Subcutaneous abdominal adipose tissue (tissue), 5 donors: ENCODE results near the gene ACTR2.
"Not testable (repeated sequence)": the region's sequence is repeated elsewhere in the genome, so short reads cannot be mapped to it uniquely, and the experiment has no call there.

Experiments used
- H3K27ac ChIP-seq: one replicate; pipeline ENCODE4 v1.7.0; 2013; ENCODE audit warnings: low read depth, mild to moderate bottlenecking, inconsistent platforms, low read length, moderate library complexity
- H3K27me3 ChIP-seq, 5 donors: one replicate each; pipeline ENCODE4 v1.7.0; 2013; ENCODE audit warnings: low read length in 5 of 5, inconsistent platforms in 1 of 5; ENCODE audit not compliant: control insufficient read depth in 5 of 5, insufficient read depth in 4 of 5
- H3K36me3 ChIP-seq, 5 donors: one replicate each; pipeline ENCODE4 v1.7.0; 2013; ENCODE audit warnings: low read length in 5 of 5; ENCODE audit not compliant: control insufficient read depth in 5 of 5, insufficient read depth in 5 of 5
- H3K4me1 ChIP-seq, 5 donors: one replicate each; pipeline ENCODE4 v1.7.0; 2013; ENCODE audit warnings: low read length in 5 of 5, mild to moderate bottlenecking in 3 of 5, moderate library complexity in 1 of 5; ENCODE audit not compliant: control insufficient read depth in 5 of 5, insufficient read depth in 5 of 5
- H3K4me3 ChIP-seq, 5 donors: one replicate each; pipeline ENCODE4 v1.7.0; 2013; ENCODE audit warnings: low read length in 5 of 5, low read depth in 1 of 5
- H3K9ac ChIP-seq, 5 donors: one replicate each; pipeline ENCODE4 v1.7.0; 2013; ENCODE audit warnings: low read length in 5 of 5, mild to moderate bottlenecking in 4 of 5, moderate library complexity in 3 of 5
- H3K9me3 ChIP-seq, 5 donors: one replicate each; pipeline ENCODE4 v1.7.0; 2013; ENCODE audit warnings: low read length in 5 of 5; ENCODE audit not compliant: control insufficient read depth in 5 of 5
- donor health status: healthy.
- donor health status: healthy.
- donor health status: healthy.
- donor health status: healthy.
- donor health status: healthy.

ACTR2 gene

GRCh38 chr2:65227020-65227455 lies 593 bp upstream of the ACTR2 start:
- H3K27ac ChIP-seq = peak overlapping the region; percentile 93
- H3K9me3 ChIP-seq = no peaks in the 10 kb centered on the region
- H3K27me3 ChIP-seq = no peaks in the 10 kb centered on the region
- H3K4me3 ChIP-seq = peak overlapping the region; percentile 91 to 99 (median 96)
- H3K4me1 ChIP-seq = peaks cover 1 to 27% (median 26%) of the 10 kb centered on the region in 5 donors
- no peaks in the 10 kb centered on the region for H3K36me3 ChIP-seq
- peak overlapping the region; percentile 77 to 97 (median 95) for H3K9ac ChIP-seq

DNA sequence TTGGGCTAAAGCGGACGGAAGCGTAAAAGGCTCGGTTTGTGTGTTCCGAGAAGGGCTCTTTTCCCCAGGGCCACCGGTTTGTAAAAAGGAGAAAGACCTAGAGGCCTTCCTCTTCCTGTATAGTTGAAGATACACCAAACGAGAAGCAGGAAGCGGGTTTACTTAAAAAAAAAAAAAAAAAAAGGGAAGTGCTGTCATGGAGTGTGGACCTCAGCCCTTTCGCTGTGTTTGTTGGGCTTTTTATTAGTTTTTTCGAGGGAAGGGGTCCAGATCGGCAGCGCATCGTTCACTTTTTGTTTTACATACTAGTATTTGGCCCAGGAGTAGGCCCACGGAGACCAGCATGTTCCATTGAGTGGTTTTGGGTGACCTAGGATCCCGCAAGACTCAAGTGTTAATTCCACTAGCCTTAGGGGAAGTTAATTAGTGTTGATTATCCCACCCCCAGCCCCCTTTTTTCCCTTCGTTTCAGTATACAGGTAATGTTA lies 676 bp downstream of the ACTR2 start:
- Histone ChIP-seq H3K27me3 (no peaks in the 10 kb centered on the region), H3K4me1 (peaks cover 1 to 33% (median 29%) of the 10 kb centered on the region in 5 donors), H3K9ac (peak overlapping the region; percentile 87 to 97 (median 95)), H3K9me3 (no peaks in the 10 kb centered on the region), H3K27ac (peak overlapping the region; percentile 93), H3K4me3 (peak overlapping the region; percentile 91 to 99 (median 96)), H3K36me3 (no peaks in the 10 kb centered on the region)

GRCh38 chr2:65231121-65231520 lies 3.5 kb downstream of the ACTR2 start:
- Histone ChIP-seq H3K36me3 (no peaks in the 10 kb centered on the region), H3K27me3 (no peaks in the 10 kb centered on the region), H3K27ac (no peak overlapping the region), H3K4me3 (no peak overlapping the region), H3K9ac (no peak overlapping the region), H3K4me1 (peaks cover 1 to 39% (median 36%) of the 10 kb centered on the region in 5 donors), H3K9me3 (no peaks in the 10 kb centered on the region)

GRCh38 chr2:65231892-65232477 lies 4.4 kb downstream of the ACTR2 start:
- Histone ChIP-seq H3K4me1 (peaks cover 1 to 33% (median 29%) of the 10 kb centered on the region in 5 donors), H3K36me3 (no peaks in the 10 kb centered on the region), H3K9ac (peak overlapping the region in 1 of 5 donors; percentile 1), H3K27ac (peak overlapping the region; percentile 43), H3K9me3 (no peaks in the 10 kb centered on the region), H3K4me3 (no peak overlapping the region), H3K27me3 (no peaks in the 10 kb centered on the region)

GRCh38 chr2:65232636-65233035 lies 5.0 kb downstream of the ACTR2 start:
- Histone ChIP-seq H3K27me3 (no peaks in the 10 kb centered on the region), H3K27ac (peak overlapping the region; percentile 43), H3K9me3 (no peaks in the 10 kb centered on the region), H3K9ac (no peak overlapping the region), H3K4me1 (peaks cover 1 to 30% (median 27%) of the 10 kb centered on the region in 5 donors), H3K4me3 (no peak overlapping the region), H3K36me3 (no peaks in the 10 kb centered on the region)

DNA sequence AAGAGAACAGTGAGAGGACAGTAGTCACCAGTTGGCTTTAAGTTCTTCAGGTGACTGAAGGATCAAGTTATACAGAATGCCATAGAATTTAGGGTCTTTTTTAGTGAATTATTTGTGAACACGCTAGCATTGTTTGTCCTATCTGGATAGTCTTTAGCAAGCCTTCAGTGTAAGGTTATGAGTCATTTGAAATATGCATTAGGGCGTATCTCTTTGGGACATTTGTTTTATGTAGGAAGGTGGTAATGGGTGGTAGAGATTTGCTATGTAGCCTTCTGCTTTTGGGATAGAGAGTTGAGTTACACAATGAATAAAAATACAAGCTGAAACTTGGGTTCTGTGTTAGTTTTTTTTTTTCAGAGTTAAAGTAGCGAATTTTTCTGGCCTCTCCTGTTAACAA lies 13.0 kb downstream of the ACTR2 start:
- Histone ChIP-seq H3K9me3 (no peaks in the 10 kb centered on the region), H3K27ac (no peak overlapping the region), H3K27me3 (no peaks in the 10 kb centered on the region), H3K4me1 (no peaks in the 10 kb centered on the region), H3K4me3 (no peak overlapping the region), H3K36me3 (peaks cover 16 to 27% (median 24%) of the 10 kb centered on the region in 5 donors), H3K9ac (no peak overlapping the region)

- not testable (repeated sequence) for H3K27ac ChIP-seq, H3K9me3 ChIP-seq, H3K9ac ChIP-seq, H3K27me3 ChIP-seq, H3K4me3 ChIP-seq, H3K4me1 ChIP-seq
- peaks cover 22 to 36% (median 25%) of the 10 kb centered on the region in 5 donors for H3K36me3 ChIP-seq
Measured at GRCh38 chr2:65244452-65244851, 16.8 kb downstream of the ACTR2 start.

DNA sequence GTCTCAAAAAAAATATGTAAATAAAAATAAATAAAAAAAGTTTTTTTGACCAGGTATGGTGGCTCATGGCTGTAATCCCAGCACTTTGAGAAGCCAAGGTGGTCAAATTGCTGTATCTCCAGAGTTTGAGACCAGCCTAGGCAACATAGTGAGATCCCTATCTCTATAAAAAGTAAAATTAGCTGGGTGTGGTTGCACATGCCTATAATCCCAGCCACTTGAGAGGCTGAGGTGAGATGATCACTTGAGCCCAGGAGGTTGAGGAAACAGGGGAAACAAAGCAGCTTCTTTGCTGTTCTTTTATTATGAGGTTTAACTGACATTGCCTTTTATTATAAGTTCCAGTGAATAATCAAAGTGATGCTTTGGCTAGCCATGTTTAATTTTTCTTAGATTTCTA lies 25.0 kb downstream of the ACTR2 start:
- Histone ChIP-seq H3K36me3 (peaks cover 11 to 46% (median 24%) of the 10 kb centered on the region in 5 donors), H3K9ac (no peak overlapping the region), H3K27me3 (no peaks in the 10 kb centered on the region), H3K4me1 (peaks cover 0 to 5% (median 0%) of the 10 kb centered on the region in 5 donors), H3K27ac (no peak overlapping the region), H3K4me3 (no peak overlapping the region), H3K9me3 (no peaks in the 10 kb centered on the region)

DNA sequence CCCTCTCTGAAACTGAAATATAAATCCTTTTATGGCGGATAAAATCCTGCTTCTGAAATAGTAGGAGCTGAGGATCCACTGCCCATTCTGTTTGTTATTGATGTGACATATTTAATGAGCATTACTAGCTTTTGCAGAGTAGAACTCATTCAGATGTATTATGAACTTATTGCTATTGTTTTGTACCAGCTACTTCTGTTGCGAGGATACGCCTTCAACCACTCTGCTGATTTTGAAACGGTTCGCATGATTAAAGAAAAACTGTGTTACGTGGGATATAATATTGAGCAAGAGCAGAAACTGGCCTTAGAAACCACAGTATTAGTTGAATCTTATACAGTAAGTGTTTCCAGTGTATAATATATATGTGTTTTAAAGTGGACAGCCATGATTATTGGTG lies 27.7 kb downstream of the ACTR2 start:
- Histone ChIP-seq H3K27ac (no peak overlapping the region), H3K9ac (no peak overlapping the region), H3K4me1 (peaks cover 0 to 5% (median 0%) of the 10 kb centered on the region in 5 donors), H3K27me3 (no peaks in the 10 kb centered on the region), H3K9me3 (no peaks in the 10 kb centered on the region), H3K4me3 (no peak overlapping the region), H3K36me3 (peaks cover 16 to 55% (median 28%) of the 10 kb centered on the region in 5 donors)

GRCh38 chr2:65256054-65256453 lies 28.4 kb downstream of the ACTR2 start:
- Histone ChIP-seq H3K36me3 (peaks cover 16 to 54% (median 28%) of the 10 kb centered on the region in 5 donors), H3K4me3 (no peak overlapping the region), H3K4me1 (peaks cover 0 to 5% (median 0%) of the 10 kb centered on the region in 5 donors), H3K27ac (no peak overlapping the region), H3K9me3 (no peaks in the 10 kb centered on the region), H3K27me3 (no peaks in the 10 kb centered on the region), H3K9ac (no peak overlapping the region)
